Psoas muscle (tissue), 8 donors: ENCODE measurements around the gene TMEM208. TPM values are rescaled to one million over a fixed set of nuclear protein-coding genes. Genes with fewer than 3 reads are reported as not detected.

Experiments
- ATAC-seq, 4 donors: fragments of 200-7000 bp; cut with Tn5 transposase; one replicate each; pipeline ENCODE4 v1.9.1; 2020; ENCODE audit warnings: moderate library complexity in 3 of 4, mild to moderate bottlenecking in 2 of 4
- DNase-seq, 2 donors: peaks; one replicate each; pipeline ENCODE4 v3.0.0-alpha.2; 2020
- H3K27ac ChIP-seq: fragments of 200-600 bp; one replicate; pipeline ENCODE4 v1.8.0; 2022
- H3K27me3 ChIP-seq, 3 donors: fragments of 200-600 bp in 1 of 3; one replicate each; pipeline versions ENCODE4 v1.6.1 to v1.8.0; 2013 to 2022; ENCODE audit warnings: low read length in 2 of 3, mild to moderate bottlenecking in 2 of 3, moderate library complexity in 1 of 3; ENCODE audit not compliant: insufficient read depth in 3 of 3
- H3K36me3 ChIP-seq, 2 donors: fragments of 200-600 bp in 1 of 2; one replicate each; pipeline versions ENCODE4 v1.6.1 to v1.8.0; 2013 to 2022; ENCODE audit warnings: low read depth in 1 of 2, mild to moderate bottlenecking in 1 of 2, moderate library complexity in 1 of 2; ENCODE audit not compliant: insufficient read depth in 1 of 2
- H3K4me1 ChIP-seq: fragments of 200-600 bp; one replicate; pipeline ENCODE4 v1.8.0; 2022
- H3K4me3 ChIP-seq: fragments of 200-600 bp; one replicate; pipeline ENCODE4 v1.8.0; 2022; ENCODE audit warnings: mild to moderate bottlenecking
- H3K9me3 ChIP-seq: fragments of 200-600 bp; one replicate; pipeline ENCODE4 v1.8.0; 2022
- CTCF ChIP-seq: fragments of 200-600 bp; IDR thresholded peaks from one replicate; pipeline ENCODE4 v1.8.0; 2022; ENCODE audit warnings: antibody characterized with exemption
- WGBS, 3 donors: extraction: QIAGEN DNeasy Blood & Tissue Kit; methylation state at CpG; one replicate each; pipeline versions ENCODE4 v1.1.6 to v1.1.7; 2013; 5-methylcytosine and 5-hydroxymethylcytosine counted together
- intact Hi-C, 2 donors: fragments of 100-400 bp; cut with DNase I; formaldehyde crosslinking; loops; one replicate each; pipeline versions ENCODE4 v1.11.0 to v1.14.2; 2022
- polyA plus RNA-seq, 3 donors: library from polyadenylated mRNA; stranded (reverse); fragments of 200-250 nt; gene quantifications; one replicate each; pipeline ENCODE4 v1.2.3, GENCODE V29; 2013
- total RNA-seq, 4 donors: library from RNA; stranded (reverse); fragmentation: NEBNext Ultra II Directional in 2 of 4; extraction: Animal tissue kit (Norgen Biotek cat#: 25700) in 2 of 4; gene quantifications; one replicate each; pipeline versions ENCODE4 v1.2.1 to v1.2.4, GENCODE V29; 2021 to 2023
- donor health status: healthy with polysubstance abuse.
- donor health status: DM: no; HTN: no; CAD: no; lungs with moderate emphysema.
- donor health status: Bipolar disorder and iron deficiency.
- donor health status: healthy.
- donor health status: DM: yes; HTN: yes; CAD: no.
- donor health status: DM: no; HTN: no; CAD: no.
- donor health status: DM: no; HTN: no; CAD: no.
- donor health status: DM: yes; HTN: yes; CAD: no.

The TMEM208 gene
- total and polyA plus RNA-seq, 7 donors: 10.1 to 111 (median 32.7) TPM

GRCh38 chr16:67206129-67206837 lies 20.6 kb upstream of the TMEM208 start:
- intact Hi-C loops: no loop called here
- TF ChIP-seq CTCF: no peak
- ATAC-seq: no peak
- 93 to 95% (median 94%) methylated on average over 8 of the region's 8 CpGs for WGBS, 3 donors
- Histone ChIP-seq H3K4me3 (no peak overlapping the region), H3K36me3 (peaks cover 5 to 30% of the 10 kb centered on the region in 2 donors), H3K27ac (no peak overlapping the region), H3K9me3 (no peaks in the 10 kb centered on the region), H3K27me3 (no peaks in the 10 kb centered on the region), H3K4me1 (peaks cover 26% of the 10 kb centered on the region)
- no peak for DNase-seq

- DNase-seq (no peak), ATAC-seq (no peak)
- WGBS, 3 donors: 92 to 97% (median 93%) methylated on average over 3 of the region's 3 CpGs
- H3K9me3 ChIP-seq: no peaks in the 10 kb centered on the region
- intact Hi-C loops: no loop called here
- H3K4me1 ChIP-seq: peaks cover 26% of the 10 kb centered on the region
- H3K36me3 ChIP-seq: peaks cover 5 to 24% of the 10 kb centered on the region in 2 donors
- H3K27ac ChIP-seq: peak overlapping the region; percentile 68
- no peak for TF ChIP-seq CTCF
- no peak overlapping the region for H3K4me3 ChIP-seq
- H3K27me3 ChIP-seq: no peaks in the 10 kb centered on the region
Measured at GRCh38 chr16:67206838-67207248, 20.1 kb upstream of the TMEM208 start.

- intact Hi-C loops: no loop called here
- H3K4me3 ChIP-seq: no peak overlapping the region
- H3K9me3 ChIP-seq: no peaks in the 10 kb centered on the region
- ATAC-seq (peak; percentile 85 to 88 (median 86)), DNase-seq (peak; percentile 66 to 84)
- peak overlapping the region; percentile 68 for H3K27ac ChIP-seq
- H3K4me1 ChIP-seq: peaks cover 26% of the 10 kb centered on the region
- H3K27me3 ChIP-seq: no peaks in the 10 kb centered on the region
- peaks cover 5 to 20% of the 10 kb centered on the region in 2 donors for H3K36me3 ChIP-seq
- 35 to 55% (median 37%) methylated on average over 20 to 21 of the region's 21 CpGs for WGBS, 3 donors
- TF ChIP-seq CTCF: no peak
Measured at GRCh38 chr16:67207249-67208091, 19.5 kb upstream of the TMEM208 start.

GRCh38 chr16:67208154-67208896 lies 18.6 kb upstream of the TMEM208 start:
- WGBS, 3 donors: 79 to 89% (median 88%) methylated on average over 11 of the region's 11 CpGs
- intact Hi-C loops: no loop called here
- no peak for DNase-seq
- Histone ChIP-seq H3K4me1 (peaks cover 27% of the 10 kb centered on the region), H3K4me3 (no peak overlapping the region), H3K27ac (peak overlapping the region; percentile 68), H3K27me3 (no peaks in the 10 kb centered on the region), H3K36me3 (peaks cover 0 to 12% of the 10 kb centered on the region in 2 donors), H3K9me3 (no peaks in the 10 kb centered on the region)
- peak; percentile 2 to 12 (median 8) for ATAC-seq
- no peak for TF ChIP-seq CTCF
